GM13976 (cell line): ENCODE results near the gene TBX2.

Experiments
- DNase-seq: peaks from one replicate; pipeline ENCODE4 v3.0.0; 2012; ENCODE audit warnings: low spot score
- in situ Hi-C: fragments of 300-500 bp; cut with MboI; formaldehyde crosslinking; loops from one replicate; pipeline ENCODE4 v1.12.0; 2022; ENCODE audit warnings: low sequenced_read_pairs, mixed read lengths, inconsistent platforms; ENCODE audit not compliant: unreplicated experiment
- TF ChIP-seq, protein P1 (sequence below): IDR thresholded peaks from 2 replicates; pipeline ENCODE4 v1.5.1; 2012; ENCODE audit warnings: borderline replicate concordance, mild to moderate bottlenecking; ENCODE audit not compliant: insufficient read depth; ENCODE audit errors: extremely low read depth, missing control alignments, control extremely low read depth

Gene TBX2

DNA sequence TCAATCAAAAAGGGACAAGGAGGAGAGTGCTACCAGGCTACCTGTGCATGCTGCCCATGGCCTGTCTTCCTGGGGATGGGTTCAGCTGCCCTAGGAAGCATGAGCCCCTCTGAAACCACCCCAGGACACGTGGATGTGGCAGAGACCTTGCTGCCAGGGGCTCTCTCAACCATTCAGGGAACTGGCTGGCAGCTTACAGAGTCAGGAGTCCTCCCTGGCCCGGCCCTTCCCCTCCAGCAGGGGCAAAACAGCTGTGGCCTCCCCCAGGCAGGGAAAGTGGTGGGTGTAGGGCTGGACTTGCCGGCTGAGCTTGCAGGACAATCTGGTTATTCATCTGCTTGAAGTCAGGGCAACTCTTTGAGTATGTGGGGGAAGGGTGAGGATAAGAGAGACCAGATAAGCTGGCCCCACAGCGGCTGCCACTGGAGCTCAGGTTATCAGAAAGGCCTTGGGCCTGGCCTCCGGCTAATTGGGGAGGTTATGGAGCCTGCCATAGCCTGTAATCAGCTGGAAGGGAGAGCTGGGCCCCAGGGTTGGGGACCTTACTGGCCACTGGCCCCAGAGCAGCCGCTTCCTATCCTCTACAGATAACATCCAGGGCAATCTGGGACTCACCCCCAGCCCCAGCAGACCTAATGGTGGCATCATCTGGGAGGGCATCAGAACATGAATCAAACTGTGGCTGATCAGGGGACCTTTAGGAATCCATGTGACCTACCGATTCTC lies 5.6 kb upstream of the TBX2 start:
- in situ Hi-C loops = no loop called here
- DNase-seq = no peak
- TF ChIP-seq, protein P1, sequence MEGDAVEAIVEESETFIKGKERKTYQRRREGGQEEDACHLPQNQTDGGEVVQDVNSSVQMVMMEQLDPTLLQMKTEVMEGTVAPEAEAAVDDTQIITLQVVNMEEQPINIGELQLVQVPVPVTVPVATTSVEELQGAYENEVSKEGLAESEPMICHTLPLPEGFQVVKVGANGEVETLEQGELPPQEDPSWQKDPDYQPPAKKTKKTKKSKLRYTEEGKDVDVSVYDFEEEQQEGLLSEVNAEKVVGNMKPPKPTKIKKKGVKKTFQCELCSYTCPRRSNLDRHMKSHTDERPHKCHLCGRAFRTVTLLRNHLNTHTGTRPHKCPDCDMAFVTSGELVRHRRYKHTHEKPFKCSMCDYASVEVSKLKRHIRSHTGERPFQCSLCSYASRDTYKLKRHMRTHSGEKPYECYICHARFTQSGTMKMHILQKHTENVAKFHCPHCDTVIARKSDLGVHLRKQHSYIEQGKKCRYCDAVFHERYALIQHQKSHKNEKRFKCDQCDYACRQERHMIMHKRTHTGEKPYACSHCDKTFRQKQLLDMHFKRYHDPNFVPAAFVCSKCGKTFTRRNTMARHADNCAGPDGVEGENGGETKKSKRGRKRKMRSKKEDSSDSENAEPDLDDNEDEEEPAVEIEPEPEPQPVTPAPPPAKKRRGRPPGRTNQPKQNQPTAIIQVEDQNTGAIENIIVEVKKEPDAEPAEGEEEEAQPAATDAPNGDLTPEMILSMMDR = no peak

DNA sequence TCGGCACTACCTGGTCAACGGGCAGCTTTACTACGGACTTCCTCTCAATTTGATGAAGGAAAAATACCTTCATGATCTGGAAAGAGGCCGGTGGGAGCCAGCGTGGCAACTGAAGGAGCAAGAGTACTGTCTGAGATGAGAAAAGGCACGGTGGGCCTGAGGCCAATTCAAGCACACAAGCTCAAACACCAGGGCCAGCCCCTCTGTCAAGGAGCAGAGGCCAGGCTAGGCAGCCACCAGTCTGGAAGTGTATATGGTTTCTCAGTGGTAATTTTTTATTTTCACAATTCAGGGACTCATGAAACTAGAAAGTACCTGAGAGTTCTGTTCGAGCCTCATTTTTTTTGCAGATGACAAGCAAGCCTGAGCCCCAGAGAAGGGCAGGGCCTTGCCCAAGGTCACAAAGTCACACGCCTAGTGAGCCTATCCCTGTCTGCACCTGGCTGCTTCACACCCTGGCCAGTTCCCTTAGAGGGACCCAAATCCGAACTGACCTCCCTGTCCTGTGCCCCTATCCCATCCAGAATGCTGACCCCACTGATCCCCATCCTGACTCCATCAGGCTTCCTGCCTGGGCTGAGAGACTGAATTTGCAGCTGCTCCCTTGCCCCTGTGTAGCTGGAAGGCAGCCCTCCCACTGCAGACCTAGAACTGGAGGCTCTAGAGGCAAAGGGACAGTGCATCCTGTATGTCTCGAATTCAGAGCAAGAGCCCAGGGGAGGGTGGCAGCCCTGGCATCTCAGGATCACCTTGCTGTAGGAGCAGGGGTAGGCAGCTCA lies 4.8 kb upstream of the TBX2 start:
- DNase-seq = no peak
- in situ Hi-C loops = no loop called here
- TF ChIP-seq, protein P1 = no peak

DNA sequence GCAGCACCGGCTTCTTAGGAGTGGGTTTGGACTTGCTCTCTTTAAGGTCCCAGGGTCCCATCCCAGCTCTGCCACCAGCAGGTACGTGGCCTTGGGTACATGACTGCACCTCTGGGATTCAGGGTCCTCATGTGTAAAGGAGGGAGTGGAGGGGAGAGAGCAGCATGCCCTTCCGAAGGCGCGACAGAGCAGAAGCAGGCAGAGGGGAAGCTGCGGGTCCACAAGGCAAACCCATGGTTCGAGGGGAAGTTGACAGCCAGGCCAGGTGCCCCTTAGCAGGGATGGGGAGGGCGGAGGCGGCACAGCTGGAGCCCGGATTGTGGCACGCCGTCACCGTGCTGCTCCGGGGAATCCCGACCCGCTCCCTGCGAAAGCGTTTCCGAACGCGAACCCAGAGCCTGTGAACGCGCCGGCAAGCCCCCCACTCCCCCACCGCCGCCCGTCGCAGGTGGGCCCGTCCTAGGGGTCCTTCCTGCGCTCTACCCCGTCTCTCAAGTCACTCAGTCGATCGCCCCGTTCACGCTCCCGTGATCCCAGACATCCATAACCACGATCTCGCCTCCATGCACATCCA lies 4.1 kb upstream of the TBX2 start:
- no peak for DNase-seq
- in situ Hi-C loops = no loop called here
- TF ChIP-seq, protein P1 = no peak

DNA sequence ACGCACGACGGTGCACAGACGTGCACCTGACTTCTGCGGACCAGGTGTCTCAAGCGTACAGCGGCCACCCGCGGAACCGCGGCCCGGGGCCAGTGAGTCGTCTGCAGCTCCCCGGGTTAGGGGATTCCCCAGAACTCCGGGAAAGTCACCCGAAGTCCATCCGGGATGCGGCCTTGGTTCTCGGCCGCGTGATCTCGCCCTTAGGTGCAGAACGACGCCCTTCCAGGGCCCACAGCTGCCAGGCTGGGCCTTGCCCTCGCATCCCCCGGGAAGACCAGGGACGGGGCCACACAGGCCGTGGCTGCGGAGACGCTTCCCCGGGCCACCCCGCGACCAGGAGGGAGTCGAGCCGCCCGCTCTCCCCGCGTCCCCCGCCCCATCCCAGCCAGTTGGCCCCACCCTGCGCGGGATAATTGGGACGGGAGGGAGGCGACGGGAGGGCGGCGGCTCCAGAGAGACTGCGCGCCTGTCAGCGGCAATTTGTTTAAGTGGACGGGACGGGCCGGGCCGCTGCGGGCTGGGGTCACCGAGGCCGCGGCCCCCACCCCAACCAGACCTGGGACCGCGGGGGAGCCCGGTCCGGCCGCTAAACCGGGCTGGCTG lies 3.6 kb upstream of the TBX2 start:
- DNase-seq = no peak
- TF ChIP-seq, protein P1 = no peak
- in situ Hi-C loops = no loop called here

DNA sequence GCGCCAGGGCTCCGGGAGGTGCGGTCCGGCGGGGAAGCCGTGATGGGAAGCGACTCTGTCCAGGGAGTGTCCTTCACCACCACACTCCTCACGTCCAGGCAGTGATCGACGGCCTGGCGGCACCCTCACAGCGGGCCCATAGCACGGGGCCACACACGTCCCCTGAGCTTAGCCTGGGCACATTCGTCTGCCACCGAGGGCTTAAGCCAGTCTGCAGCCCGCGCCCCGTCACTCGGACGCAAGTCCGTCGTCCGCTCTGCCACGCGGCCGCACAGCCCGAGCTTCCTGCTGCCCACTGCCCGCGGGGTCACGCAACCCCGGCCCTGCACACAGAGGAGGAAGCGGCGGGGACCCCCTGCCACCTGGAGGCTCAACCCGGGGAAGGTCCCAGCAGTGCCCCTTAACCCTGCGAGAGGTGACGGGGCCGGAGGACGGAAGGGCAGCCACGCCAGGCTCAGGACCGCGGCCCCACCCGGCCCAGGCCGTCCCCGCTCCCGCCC lies 3.0 kb upstream of the TBX2 start:
- no peak for DNase-seq
- TF ChIP-seq, protein P1 = no peak
- in situ Hi-C loops = no loop called here
